RWPE2 (cell line): ENCODE data around the gene HTR7.

ENCODE experiments used
- ATAC-seq: fragments of 200-7000 bp; cut with Tn5 transposase; 3 replicates; pipeline ENCODE4 v1.9.1; 2021; ENCODE audit warnings: low read depth
- DNase-seq: peaks from one replicate; pipeline ENCODE4 v3.0.0-alpha.2; 2020; ENCODE audit warnings: low spot score
- H3K27ac ChIP-seq: fragments of 450-650 bp; 2 replicates; pipeline ENCODE4 v1.5.1; 2017; ENCODE audit warnings: mild to moderate bottlenecking; ENCODE audit not compliant: poor library complexity, severe bottlenecking
- H3K27me3 ChIP-seq: fragments of 250-450 bp; sonication (Bioruptor Pico); 2 replicates; pipeline ENCODE4 v1.5.1; 2021; ENCODE audit warnings: mild to moderate bottlenecking, moderate library complexity; ENCODE audit not compliant: insufficient read depth, poor library complexity, severe bottlenecking
- H3K36me3 ChIP-seq: fragments of 250-450 bp; sonication (Bioruptor Pico); 2 replicates; pipeline ENCODE4 v1.5.1; 2020; ENCODE audit warnings: low read depth, mild to moderate bottlenecking, moderate library complexity
- H3K4me1 ChIP-seq: fragments of 250-450 bp; sonication (Bioruptor Pico); 2 replicates; pipeline ENCODE4 v1.5.1; 2021; ENCODE audit warnings: mild to moderate bottlenecking, moderate library complexity; ENCODE audit not compliant: insufficient read depth, poor library complexity, severe bottlenecking
- H3K4me3 ChIP-seq: fragments of 250-450 bp; sonication (Bioruptor Pico); 2 replicates; pipeline ENCODE4 v1.5.1; 2021; ENCODE audit warnings: mild to moderate bottlenecking, moderate library complexity; ENCODE audit not compliant: severe bottlenecking
- H3K9me3 ChIP-seq: fragments of 250-450 bp; sonication (Bioruptor Pico); 2 replicates; pipeline ENCODE4 v1.5.1; 2021; ENCODE audit warnings: mild to moderate bottlenecking, moderate library complexity; ENCODE audit not compliant: severe bottlenecking
- CTCF ChIP-seq: fragments of 450-650 bp; IDR thresholded peaks from one replicate; pipeline ENCODE4 v1.5.1; 2017; ENCODE audit warnings: mild to moderate bottlenecking, moderate library complexity; ENCODE audit not compliant: poor library complexity, severe bottlenecking

The HTR7 gene

DNA sequence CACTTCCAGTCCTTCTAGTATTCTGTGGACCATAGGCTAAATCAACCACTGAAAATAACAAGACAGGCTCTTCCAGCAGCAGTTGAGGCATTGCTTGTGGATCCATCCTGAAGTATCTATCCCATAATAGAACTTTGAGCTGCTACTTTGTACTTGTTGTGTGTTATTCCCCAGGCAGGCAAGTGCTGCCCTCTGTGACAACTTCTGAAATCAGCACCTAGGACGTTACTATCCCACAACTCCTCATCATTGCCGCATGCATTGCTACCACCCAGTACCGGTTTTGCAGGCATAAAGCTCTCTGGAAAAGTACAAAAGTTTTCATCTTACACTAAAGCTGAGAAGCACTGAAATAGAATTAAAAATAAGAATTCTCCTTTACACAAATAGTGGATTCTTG, 145.3 kb downstream of the HTR7 start:
- Histone ChIP-seq H3K4me1 (no peaks in the 10 kb centered on the region), H3K4me3 (no peak overlapping the region), H3K36me3 (0 out of 2 replicates have a peak, but pooled peaks cover 3% of the 10 kb centered on the region), H3K27ac (no peak overlapping the region), H3K27me3 (no peaks in the 10 kb centered on the region), H3K9me3 (no peaks in the 10 kb centered on the region)
- TF ChIP-seq CTCF = no peak
- ATAC-seq (no peak), DNase-seq (no peak)

DNA sequence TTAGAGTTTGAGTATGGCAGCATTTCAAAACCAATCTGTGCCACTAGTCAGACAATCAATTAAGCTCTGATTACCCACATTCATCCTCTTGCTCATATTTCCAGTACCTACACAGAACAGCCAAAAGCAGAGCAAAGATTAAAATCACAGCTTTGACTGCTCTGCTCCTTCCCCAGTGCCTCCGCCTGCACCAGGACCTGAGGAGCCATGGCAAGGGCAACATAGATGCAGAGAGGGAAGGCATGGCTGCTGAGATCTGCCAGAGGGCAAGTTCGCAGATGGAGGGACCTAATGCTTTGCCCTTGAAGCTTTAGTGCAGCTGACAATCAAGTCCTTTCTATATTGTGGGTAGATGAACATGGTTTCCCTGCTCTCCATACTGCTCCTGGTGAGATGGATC, 148.1 kb downstream of the HTR7 start:
- Histone ChIP-seq H3K27ac (no peak overlapping the region), H3K36me3 (no peaks in the 10 kb centered on the region), H3K4me1 (no peaks in the 10 kb centered on the region), H3K9me3 (no peaks in the 10 kb centered on the region), H3K4me3 (no peak overlapping the region), H3K27me3 (no peaks in the 10 kb centered on the region)
- ATAC-seq (no peak), DNase-seq (no peak)
- no peak for TF ChIP-seq CTCF

DNA sequence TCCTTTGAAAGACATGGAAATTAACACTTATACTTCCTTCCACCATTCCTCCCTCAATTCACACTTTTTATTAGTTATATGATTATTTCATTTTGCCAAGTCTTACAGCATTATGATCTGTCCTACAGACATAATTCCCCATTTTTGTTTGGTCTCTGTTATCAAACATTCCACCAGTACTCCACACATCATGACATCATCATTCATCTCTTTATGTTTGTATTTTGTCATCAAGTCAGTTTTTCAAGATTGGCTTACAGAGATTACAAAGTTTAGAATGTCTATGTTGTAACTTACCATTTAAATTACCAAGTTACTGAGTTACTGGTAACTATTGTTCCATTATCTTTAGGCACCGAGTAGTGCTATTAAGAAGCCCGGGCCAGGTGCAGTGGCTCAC, 150.2 kb downstream of the HTR7 start:
- ATAC-seq = no peak
- Histone ChIP-seq H3K9me3 (no peaks in the 10 kb centered on the region), H3K27ac (no peak overlapping the region), H3K4me1 (no peaks in the 10 kb centered on the region), H3K4me3 (no peak overlapping the region), H3K36me3 (no peaks in the 10 kb centered on the region), H3K27me3 (no peaks in the 10 kb centered on the region)
- no peak for DNase-seq
- no peak for TF ChIP-seq CTCF

GRCh38 chr10:90701428-90701827, 156.4 kb downstream of the HTR7 start:
- Histone ChIP-seq H3K36me3 (no peaks in the 10 kb centered on the region), H3K4me3 (no peak overlapping the region), H3K27ac (no peak overlapping the region), H3K9me3 (no peaks in the 10 kb centered on the region), H3K27me3 (no peaks in the 10 kb centered on the region), H3K4me1 (no peaks in the 10 kb centered on the region)
- TF ChIP-seq CTCF = no peak
- no peak for DNase-seq
- no peak for ATAC-seq

DNA sequence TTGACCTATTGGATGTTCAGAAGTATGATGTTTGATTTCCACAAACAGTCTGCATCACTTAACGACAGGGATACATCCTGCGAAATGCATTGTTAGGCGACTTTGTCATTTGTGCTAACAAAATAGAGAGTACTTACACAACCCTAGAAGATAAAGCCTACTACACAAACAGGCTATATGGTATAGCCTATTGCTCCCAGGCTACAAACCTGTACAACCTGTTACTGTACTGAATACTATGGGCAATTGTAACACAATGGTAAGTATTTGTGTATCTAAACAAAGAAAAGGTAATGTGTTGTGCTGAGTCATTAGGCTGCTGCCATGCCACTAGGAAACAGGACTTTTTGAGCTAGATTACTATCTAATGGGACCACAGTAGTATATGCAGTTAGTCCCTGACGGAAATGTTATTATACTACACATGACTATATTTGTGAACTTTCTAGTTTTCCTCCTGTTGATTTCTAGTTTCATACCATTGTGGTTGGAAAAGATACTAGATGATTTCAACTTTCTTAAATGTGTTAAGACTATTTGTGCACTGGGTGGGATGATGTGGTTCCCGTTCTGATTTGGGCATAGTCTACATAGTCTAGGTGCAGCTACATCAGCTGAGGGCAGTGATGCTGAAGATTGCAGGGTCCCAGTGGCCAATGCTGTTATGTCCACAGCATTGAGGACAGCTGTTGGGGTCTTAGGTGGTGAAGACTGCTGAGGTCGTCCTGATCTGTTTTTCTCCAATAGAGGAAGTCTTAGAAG, 161.7 kb downstream of the HTR7 start:
- Histone ChIP-seq H3K4me1 (no peaks in the 10 kb centered on the region), H3K36me3 (no peaks in the 10 kb centered on the region), H3K27me3 (no peaks in the 10 kb centered on the region), H3K9me3 (no peaks in the 10 kb centered on the region), H3K27ac (no peak overlapping the region), H3K4me3 (no peak overlapping the region)
- no peak for TF ChIP-seq CTCF
- DNase-seq (no peak), ATAC-seq (no peak)
